IMR-90 (cell line): Measurements from ENCODE around the gene PHC2. TPM values are rescaled to one million over a fixed set of nuclear protein-coding genes. Genes with fewer than 3 reads are reported as not detected.

Experiments used
- ATAC-seq: fragments of 200-7000 bp; cut with Tn5 transposase; 2 replicates; pipeline ENCODE4 v1.9.1; 2020; ENCODE audit warnings: low read depth, mild to moderate bottlenecking, moderate library complexity
- BruUV-seq: library from RNA; stranded (reverse); fragments of 400-500 nt; replicated peaks from 2 replicates; lab custom pipeline; 2021; lab: Mats Ljungman, UMichigan
- CTCF ChIA-PET: fragments of 300-600 bp; formaldehyde crosslinking; extraction: SDS; loops from one replicate; lab custom pipeline; 2021; ENCODE audit warnings: antibody characterized with exemption; lab: Yijun Ruan, JAX
- POLR2A ChIA-PET: fragments of 300-600 bp; sonication (Branson Sonifier 250); formaldehyde crosslinking; loops from one replicate; lab custom pipeline; 2022; ENCODE audit warnings: antibody characterized with exemption; ENCODE audit not compliant: unreplicated experiment; lab: Charles Lee
- DNase-seq: peaks from one replicate; pipeline ENCODE4 v3.0.0; 2013
- H2AFZ ChIP-seq: replicated peaks from 2 replicates; pipeline ENCODE3; 2013; ENCODE audit warnings: low read length, mild to moderate bottlenecking; ENCODE audit not compliant: poor library complexity
- H2AK5ac ChIP-seq: 2 replicates; pipeline ENCODE4 v1.6.1; 2013; ENCODE audit warnings: low read depth, low read length, inconsistent platforms
- H2AK9ac ChIP-seq: replicated peaks from 2 replicates; pipeline ENCODE3; 2013; ENCODE audit warnings: mild to moderate bottlenecking, low read depth, low read length, moderate library complexity; ENCODE audit not compliant: poor library complexity
- H2BK120ac ChIP-seq: 2 replicates; pipeline ENCODE4 v1.6.1; 2013; ENCODE audit warnings: low read depth, low read length, inconsistent platforms
- H2BK15ac ChIP-seq: 3 replicates; pipeline ENCODE4 v1.6.1; 2013; ENCODE audit warnings: low read depth, low read length, inconsistent platforms
- H2BK20ac ChIP-seq: 2 replicates; pipeline ENCODE4 v1.6.1; 2013; ENCODE audit warnings: low read depth, mild to moderate bottlenecking, inconsistent platforms, low read length, moderate library complexity
- H2BK5ac ChIP-seq: 2 replicates; pipeline ENCODE4 v1.6.1; 2013; ENCODE audit warnings: mild to moderate bottlenecking, low read depth, low read length, inconsistent platforms; ENCODE audit not compliant: poor library complexity, severe bottlenecking
- H3K14ac ChIP-seq: replicated peaks from 2 replicates; pipeline ENCODE4 v1.6.1; 2013; ENCODE audit warnings: low read depth, low read length, inconsistent platforms
- H3K18ac ChIP-seq: 2 replicates; pipeline ENCODE4 v1.6.1; 2013; ENCODE audit warnings: low read depth, low read length, control low read depth
- H3K23ac ChIP-seq: 2 replicates; pipeline ENCODE4 v1.6.1; 2013; ENCODE audit warnings: low read depth, low read length, inconsistent platforms
- H3K27ac ChIP-seq: 2 replicates; pipeline ENCODE4 v1.5.1; 2013; ENCODE audit warnings: mild to moderate bottlenecking, control low read depth, low read length; ENCODE audit not compliant: insufficient read depth
- H3K27me3 ChIP-seq: 2 replicates; pipeline ENCODE4 v1.6.1; 2013; ENCODE audit warnings: low read length; ENCODE audit not compliant: control insufficient read depth, insufficient read depth
- H3K36me3 ChIP-seq: 2 replicates; pipeline ENCODE4 v1.6.1; 2013; ENCODE audit warnings: low read length, mixed read lengths; ENCODE audit not compliant: control insufficient read depth, insufficient read depth
- H3K4ac ChIP-seq: 2 replicates; pipeline ENCODE4 v1.6.1; 2013; ENCODE audit warnings: low read depth, low read length, inconsistent platforms
- H3K4me1 ChIP-seq: 2 replicates; pipeline ENCODE4 v1.6.1; 2013; ENCODE audit warnings: low read length, mixed read lengths; ENCODE audit not compliant: control insufficient read depth, insufficient read depth
- H3K4me2 ChIP-seq: 2 replicates; pipeline ENCODE4 v1.6.1; 2013; ENCODE audit warnings: low read depth, mild to moderate bottlenecking, control low read depth, low read length, moderate library complexity
- H3K4me3 ChIP-seq: 2 replicates; pipeline ENCODE4 v1.5.1; 2013; ENCODE audit warnings: low read depth, mild to moderate bottlenecking, control low read depth, low read length, moderate library complexity; ENCODE audit not compliant: insufficient read depth
- H3K56ac ChIP-seq: 2 replicates; pipeline ENCODE4 v1.6.1; 2013; ENCODE audit warnings: low read length, inconsistent platforms; ENCODE audit not compliant: insufficient read depth; ENCODE audit errors: extremely low read depth
- H3K79me1 ChIP-seq, 2 experiments: 2 replicates each; pipeline ENCODE4 v1.6.1; 2013; ENCODE audit warnings: low read length in 2 of 2, inconsistent platforms in 1 of 2, low read depth in 1 of 2
- H3K9ac ChIP-seq: 2 replicates; pipeline ENCODE4 v1.6.1; 2013; ENCODE audit warnings: low read depth, low read length, control low read depth
- H3K9me1 ChIP-seq: 2 replicates; pipeline ENCODE4 v1.6.1; 2013; ENCODE audit warnings: low read length, inconsistent platforms; ENCODE audit not compliant: insufficient read depth
- H3K9me3 ChIP-seq: 2 replicates; pipeline ENCODE4 v1.6.1; 2013; ENCODE audit warnings: low read length; ENCODE audit not compliant: control insufficient read depth, insufficient read depth
- H4K20me1 ChIP-seq: 2 replicates; pipeline ENCODE4 v1.6.1; 2013; ENCODE audit warnings: low read length, inconsistent platforms; ENCODE audit not compliant: insufficient read depth
- H4K5ac ChIP-seq: 2 replicates; pipeline ENCODE4 v1.6.1; 2013; ENCODE audit warnings: mild to moderate bottlenecking, low read depth, low read length, control low read depth
- H4K8ac ChIP-seq, 2 experiments: 2 replicates each; pipeline ENCODE4 v1.6.1; 2013; ENCODE audit warnings: low read depth in 2 of 2, low read length in 2 of 2, control low read depth in 1 of 2, inconsistent platforms in 1 of 2
- H4K91ac ChIP-seq: 2 replicates; pipeline ENCODE4 v1.6.1; 2013; ENCODE audit warnings: low read depth, low read length, inconsistent platforms; ENCODE audit not compliant: insufficient read depth
- BHLHE40 ChIP-seq: fragments of 150-350 bp; IDR thresholded peaks from 2 replicates; pipeline ENCODE4 v1.6.1; 2016; ENCODE audit warnings: mild to moderate bottlenecking, low read depth, low read length
- FOS ChIP-seq: fragments of 150-350 bp; IDR thresholded peaks from 2 replicates; pipeline ENCODE4 v1.6.1; 2016; ENCODE audit warnings: low read depth, low read length
- MAZ ChIP-seq: IDR thresholded peaks from 2 replicates; pipeline ENCODE4 v1.6.1; 2012; ENCODE audit warnings: low read depth, mild to moderate bottlenecking, low read length, improper control_type of control experiment, moderate library complexity, borderline replicate concordance
- RAD21 ChIP-seq: IDR thresholded peaks from 2 replicates; pipeline ENCODE4 v1.6.1; 2012; ENCODE audit warnings: low read length, improper control_type of control experiment
- RCOR1 ChIP-seq: IDR thresholded peaks from 2 replicates; pipeline ENCODE4 v1.6.1; 2012; ENCODE audit warnings: mild to moderate bottlenecking, low read length, improper control_type of control experiment; ENCODE audit not compliant: insufficient replicate concordance
- WGBS, 2 experiments: methylation state at CpG; one replicate each; pipeline versions ENCODE4 v1.1.5 to v1.1.7; 2013; ENCODE audit warnings: missing lambda C conversion rate in 2 of 2; ENCODE audit not compliant: insufficient read length in 1 of 2; ENCODE audit errors: extremely low coverage in 2 of 2; 5-methylcytosine and 5-hydroxymethylcytosine counted together
- dilution Hi-C: fragments of 300-500 bp; cut with HindIII; formaldehyde crosslinking; loops from one replicate; pipeline ENCODE4 v1.14.3; 2018; ENCODE audit warnings: low sequenced_read_pairs; ENCODE audit not compliant: unreplicated experiment
- in situ Hi-C: fragments of 300-500 bp; cut with MboI; formaldehyde crosslinking; loops from 3 replicates; pipeline ENCODE4 v1.14.3; 2019; ENCODE audit warnings: low sequenced_read_pairs, inconsistent platforms, mixed read lengths
- intact Hi-C: fragments of 100-400 bp; cut with micrococcal nuclease; formaldehyde crosslinking; loops from 2 replicates; pipeline ENCODE4 v1.10.0; 2022
- polyA plus RNA-seq, 3 experiments: library from polyadenylated mRNA; depleted of rRNA; stranded (reverse); fragments of >200 nt; gene quantifications; 2 replicates each; pipeline ENCODE4 v1.2.3, GENCODE V29; 2012; ENCODE audit warnings: low replicate concordance in 1 of 3
- total RNA-seq: library from RNA; depleted of rRNA; stranded (reverse); fragments of >200 nt; gene quantifications from 2 replicates; pipeline ENCODE4 v1.2.3, GENCODE V29; 2012
- TF ChIP-seq, protein P1 (sequence below): fragments of 150-350 bp; IDR thresholded peaks from 2 replicates; pipeline ENCODE4 v1.6.1; 2017; ENCODE audit warnings: mild to moderate bottlenecking, antibody characterized with exemption, low read length, low read depth

The PHC2 gene
- total and polyA plus RNA-seq, 2 of the 4 experiments (the other 2 are of a cell fraction) = 46.4 to 98.1 TPM

GRCh38 chr1:33365560-33365997 is 65.3 kb downstream of the PHC2 start:
- DNase-seq = peak; percentile 66
- H2AFZ ChIP-seq = peak overlapping the region; percentile 68

More at GRCh38 chr1:33365560-33365997, 65.3 kb downstream of the PHC2 start:
- Histone ChIP-seq H3K27me3 (no peaks in the 10 kb centered on the region), H4K5ac (peak overlapping the region; percentile 56), H4K8ac (peak overlapping the region; percentile 84 to 96), H3K56ac (peak overlapping the region; percentile 38), H2AK9ac (peak overlapping the region; percentile 21), H2BK5ac (peak overlapping the region; percentile 27), H3K4me1 (peaks cover 31% of the 10 kb centered on the region), H3K14ac (peak overlapping the region; percentile 53), H3K9ac (peak overlapping the region; percentile 43; the same call in 1 of the 2 replicates), H3K79me1 (peaks cover 4 to 14% of the 10 kb centered on the region in 2 experiments; a peak in 2 of 4 replicates), H4K20me1 (no peaks in the 10 kb centered on the region), H2BK15ac (peak overlapping the region; percentile 94; the same call in 2 of the 3 replicates), H4K91ac (peak overlapping the region; percentile 91), H3K9me3 (no peaks in the 10 kb centered on the region), H2BK20ac (peak overlapping the region; percentile 84), H3K18ac (peak overlapping the region; percentile 60), H2BK120ac (peak overlapping the region; percentile 89), H3K4ac (peak overlapping the region; percentile 64), H3K4me3 (no peak overlapping the region), H3K4me2 (peak overlapping the region; percentile 44), H3K9me1 (peaks cover 19% of the 10 kb centered on the region), H3K36me3 (peaks cover 5% of the 10 kb centered on the region; the same call in 1 of the 2 replicates), H2AK5ac (peak overlapping the region; percentile 88), H3K23ac (peak overlapping the region; percentile 33), H3K27ac (peak overlapping the region; percentile 64)
- intact Hi-C loops = loop anchor here (2.0 to 10.0 kb wide), 4 partner anchors 38 to 271 kb away; no protein-coding TSS in a partner anchor
- BruUV-seq = no TSS peak
- no CpG with 5 or more reads among the region's 9 CpGs for WGBS, 2 experiments
- POLR2A ChIA-PET = interaction anchor here (0.6 kb wide), 1 partner anchor 14 kb away, joined by 3 read pairs; no protein-coding TSS in a partner anchor
- TF ChIP-seq, protein P1, sequence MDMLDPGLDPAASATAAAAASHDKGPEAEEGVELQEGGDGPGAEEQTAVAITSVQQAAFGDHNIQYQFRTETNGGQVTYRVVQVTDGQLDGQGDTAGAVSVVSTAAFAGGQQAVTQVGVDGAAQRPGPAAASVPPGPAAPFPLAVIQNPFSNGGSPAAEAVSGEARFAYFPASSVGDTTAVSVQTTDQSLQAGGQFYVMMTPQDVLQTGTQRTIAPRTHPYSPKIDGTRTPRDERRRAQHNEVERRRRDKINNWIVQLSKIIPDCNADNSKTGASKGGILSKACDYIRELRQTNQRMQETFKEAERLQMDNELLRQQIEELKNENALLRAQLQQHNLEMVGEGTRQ = peak; percentile 58; the same call in 1 of the 2 replicates
- TF ChIP-seq MAZ (peak; percentile 12; the same call in 1 of the 2 replicates), RCOR1 (peak; percentile 20), FOS (no peak), RAD21 (no peak), BHLHE40 (peak; percentile 19; the same call in 1 of the 2 replicates)
- CTCF ChIA-PET = interaction anchor here (1.0 to 3.2 kb wide), 3 partner anchors 70 to 90 kb away, joined by 5 to 12 read pairs (median 7); no protein-coding TSS in a partner anchor
- peak; percentile 45 for ATAC-seq
- in situ Hi-C loops = loop anchor here (5.0 kb wide), 2 partner anchors 68 to 92 kb away; no protein-coding TSS in a partner anchor
- dilution Hi-C loops = no loop called here
